ENCODE data around the gene EMX2.

The EMX2 gene

DNA sequence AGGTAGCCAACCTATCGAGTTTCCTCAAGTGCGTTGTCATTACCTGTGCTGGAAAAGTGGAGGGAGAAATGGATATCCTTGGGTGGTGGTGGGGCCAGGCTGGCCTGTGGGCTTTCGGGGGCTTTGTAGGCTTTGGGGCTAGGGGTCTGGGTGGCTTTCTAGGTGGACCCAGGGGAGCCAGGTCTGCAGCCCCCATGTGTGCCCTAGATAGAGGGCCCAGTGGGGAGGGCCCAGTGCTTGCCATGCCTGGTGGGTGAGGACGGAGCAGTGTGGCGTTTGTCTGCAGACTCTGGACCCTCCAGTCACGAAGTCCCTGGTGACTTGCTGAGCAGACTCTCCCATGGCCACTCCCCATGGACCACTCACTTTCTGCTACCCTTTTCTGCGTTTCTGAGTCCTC lies 19.7 kb downstream of the EMX2 start:
- no peaks in the 10 kb centered on the region for H3K9me3 ChIP-seq (ENCODE audit: control insufficient read depth, insufficient read depth, low read depth, low read length)
- H3K4me3 ChIP-seq (ENCODE audit: low read depth, low read length) = no peak overlapping the region
- no peaks in the 10 kb centered on the region for H3K4me1 ChIP-seq (ENCODE audit: control insufficient read depth, insufficient read depth, low read length)
- TF ChIP-seq ZNF10 (tag by site-specific recombination; IDR thresholded peaks at IDR 0.05) = no peak
- no peak for TF ChIP-seq ZNF19 (tag by site-specific recombination; IDR thresholded peaks at IDR 0.05; ENCODE audit: low read depth)
- TF ChIP-seq ZBTB20 (tag by site-specific recombination; IDR thresholded peaks at IDR 0.05) = no peak
- TF ChIP-seq, protein P1, sequence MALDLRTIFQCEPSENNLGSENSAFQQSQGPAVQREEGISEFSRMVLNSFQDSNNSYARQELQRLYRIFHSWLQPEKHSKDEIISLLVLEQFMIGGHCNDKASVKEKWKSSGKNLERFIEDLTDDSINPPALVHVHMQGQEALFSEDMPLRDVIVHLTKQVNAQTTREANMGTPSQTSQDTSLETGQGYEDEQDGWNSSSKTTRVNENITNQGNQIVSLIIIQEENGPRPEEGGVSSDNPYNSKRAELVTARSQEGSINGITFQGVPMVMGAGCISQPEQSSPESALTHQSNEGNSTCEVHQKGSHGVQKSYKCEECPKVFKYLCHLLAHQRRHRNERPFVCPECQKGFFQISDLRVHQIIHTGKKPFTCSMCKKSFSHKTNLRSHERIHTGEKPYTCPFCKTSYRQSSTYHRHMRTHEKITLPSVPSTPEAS (tag by site-specific recombination; IDR thresholded peaks at IDR 0.05) = no peak
- TF ChIP-seq HOXA7 (CRISPR knock-in tag; IDR thresholded peaks at IDR 0.05; ENCODE audit: borderline replicate concordance) = no peak
- no peak for TF ChIP-seq ZNF146 (tag by site-specific recombination; IDR thresholded peaks at IDR 0.05)
- no peak for TF ChIP-seq ZNF121 (tag by site-specific recombination; IDR thresholded peaks at IDR 0.05)
- no peak for TF ChIP-seq ZIC2 (tag by site-specific recombination; IDR thresholded peaks at IDR 0.05)
- TF ChIP-seq ZNF449 (tag by site-specific recombination; IDR thresholded peaks at IDR 0.05) = no peak
- TF ChIP-seq ZNF560 (tag by site-specific recombination; IDR thresholded peaks at IDR 0.05; ENCODE audit: borderline replicate concordance) = no peak
- ChIA-PET CTCF (no interaction called here), POLR2A (no interaction called here)
- H3K36me3 ChIP-seq (ENCODE audit: control insufficient read depth in 2 of 2, insufficient read depth in 1 of 2, low read length in 2 of 2) = no peaks in the 10 kb centered on the region
- H3K27ac ChIP-seq (ENCODE audit: extremely low read depth, low read depth, low read length) = no peak overlapping the region

- no peaks in the 10 kb centered on the region for H3K4me1 ChIP-seq (ENCODE audit: control insufficient read depth, insufficient read depth, low read length)
- H3K4me3 ChIP-seq (ENCODE audit: low read depth, low read length) = no peak overlapping the region
- H3K27ac ChIP-seq (ENCODE audit: extremely low read depth, low read depth, low read length) = no peak overlapping the region
- CTCF ChIA-PET = no interaction called here
- POLR2A ChIA-PET = no interaction called here
- no peaks in the 10 kb centered on the region for H3K9me3 ChIP-seq (ENCODE audit: control insufficient read depth, insufficient read depth, low read depth, low read length)
- TF ChIP-seq EGR2 (tag by site-specific recombination; IDR thresholded peaks at IDR 0.05; ENCODE audit: low read depth) (peak; percentile 99), MYNN (tag by site-specific recombination; IDR thresholded peaks at IDR 0.05; ENCODE audit: borderline replicate concordance) (no peak), ZFHX2 (tag by site-specific recombination; conservative IDR thresholded peaks at IDR 0.05) (peak; percentile 99), ZNF18 (tag by site-specific recombination; IDR thresholded peaks at IDR 0.05) (peak; percentile 50), ZNF501 (tag by site-specific recombination; IDR thresholded peaks at IDR 0.05) (no peak), KLF9 (tag by site-specific recombination; IDR thresholded peaks at IDR 0.05; ENCODE audit: low read depth) (peak; percentile 21; the same call in 1 of the 2 replicates)
- TF ChIP-seq, protein P1 (tag by site-specific recombination; IDR thresholded peaks at IDR 0.05) = peak; percentile 95
- no peaks in the 10 kb centered on the region for H3K36me3 ChIP-seq (ENCODE audit: control insufficient read depth in 2 of 2, insufficient read depth in 1 of 2, low read length in 2 of 2)
Measured at GRCh38 chr10:117562896-117563737, 20.6 kb downstream of the EMX2 start.

Data from HEK293 (cell line).